ENCODE measurements around the gene KCNQ5. TPM values are rescaled to one million over a fixed set of nuclear protein-coding genes. Genes with fewer than 3 reads are reported as not detected.

Gene KCNQ5
- total RNA-seq, 1 experiment from 2014 or later: 0.84 TPM

DNA sequence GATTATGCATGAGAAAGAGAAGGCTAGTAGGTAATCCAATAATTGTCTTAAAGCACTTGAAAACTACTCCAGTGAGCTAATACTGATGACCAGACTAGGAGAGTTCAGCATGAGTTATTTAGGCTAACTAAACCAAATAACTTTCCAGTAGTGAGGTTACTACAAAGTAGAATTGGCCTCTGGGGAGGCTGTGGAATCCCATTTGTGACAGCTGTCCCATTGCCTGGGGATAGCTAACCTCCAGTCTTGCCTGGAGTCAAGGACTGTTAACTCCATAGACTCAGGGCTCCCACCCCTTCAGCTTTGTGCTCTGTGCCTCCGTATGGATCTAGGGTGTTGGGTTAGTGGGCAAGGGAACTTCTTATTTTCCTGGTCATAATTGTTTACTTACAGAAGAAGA is 51.0 kb downstream of the KCNQ5 start:
- no peak for DNase-seq (ENCODE audit: extremely low read depth, low read depth)

DNA sequence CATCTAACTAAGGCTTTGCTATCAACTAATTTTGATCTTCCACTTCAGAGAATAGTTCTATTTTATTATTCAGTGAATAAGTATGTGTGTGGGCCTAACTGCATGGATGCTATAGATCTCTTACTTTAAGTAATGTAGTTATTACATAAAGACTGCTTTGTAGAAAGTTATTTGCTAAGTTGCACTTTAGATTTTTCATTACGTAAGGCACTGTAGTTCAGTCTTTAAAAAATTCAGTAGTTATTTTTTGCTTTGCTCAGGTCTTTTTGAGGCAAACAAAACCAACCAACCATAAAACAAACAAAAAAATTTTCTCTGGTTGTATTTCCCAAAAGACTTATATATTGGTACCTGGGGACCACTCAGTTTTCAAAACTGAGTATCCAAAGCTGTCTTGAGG is 53.0 kb downstream of the KCNQ5 start:
- DNase-seq (ENCODE audit: extremely low read depth, low read depth): no peak

DNA sequence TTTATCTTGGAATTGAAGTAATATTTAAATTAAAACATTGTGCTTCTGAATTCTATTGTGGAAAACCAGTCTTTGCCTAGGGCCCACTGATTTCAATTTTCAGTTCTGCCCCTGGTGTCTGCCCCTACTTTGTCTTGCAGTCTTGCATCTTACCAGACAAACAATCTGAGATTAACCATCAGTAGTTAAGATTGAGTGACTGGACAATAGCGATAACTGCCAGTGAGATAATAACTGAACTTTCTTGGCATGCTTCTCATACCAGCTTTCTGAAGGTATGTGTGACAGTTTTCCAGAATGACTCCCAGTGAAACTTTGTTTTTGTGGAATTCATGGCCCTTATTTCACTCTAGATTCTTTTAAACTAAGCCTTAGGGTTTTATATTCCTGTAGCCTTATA is 53.5 kb downstream of the KCNQ5 start:
- DNase-seq (ENCODE audit: extremely low read depth, low read depth): no peak

DNA sequence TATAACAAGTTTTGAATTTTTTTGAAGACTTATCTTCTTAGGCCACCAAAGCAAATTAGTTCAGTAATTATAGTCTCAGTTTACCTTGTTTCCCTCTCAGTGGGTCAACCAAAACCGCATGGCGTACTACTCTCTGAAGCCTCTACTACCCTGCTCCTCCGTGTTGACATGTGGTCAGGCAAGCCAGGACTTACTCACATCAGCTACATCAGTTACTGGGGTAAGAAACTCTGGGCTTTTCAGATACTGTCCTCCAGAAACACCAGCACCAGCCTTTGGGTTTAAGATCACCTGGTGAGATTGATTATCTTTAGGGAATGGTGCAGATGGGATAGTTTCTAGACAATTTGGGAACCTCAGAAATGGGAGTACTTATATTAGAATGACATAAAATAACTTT is 55.1 kb downstream of the KCNQ5 start:
- DNase-seq (ENCODE audit: extremely low read depth, low read depth): no peak

DNA sequence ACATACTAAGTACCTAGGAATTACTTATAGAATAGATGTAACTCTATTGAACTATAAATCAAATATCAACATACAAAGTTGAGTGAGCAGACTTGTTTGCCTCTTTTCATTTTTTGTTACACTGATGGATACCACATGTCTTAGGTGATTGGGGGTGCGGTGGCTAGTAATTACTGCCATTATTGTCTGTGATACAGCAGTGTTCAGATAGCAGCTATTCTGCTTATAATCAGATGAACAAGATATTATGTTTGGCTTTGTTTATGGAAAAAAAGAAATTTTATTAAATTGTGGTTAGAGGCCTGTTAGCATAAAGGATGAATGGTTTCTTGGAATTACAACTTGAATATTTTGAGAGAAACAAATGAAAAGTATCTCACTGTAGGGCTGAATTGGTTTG is 55.9 kb downstream of the KCNQ5 start:
- no peak for DNase-seq (ENCODE audit: extremely low read depth, low read depth)

DNA sequence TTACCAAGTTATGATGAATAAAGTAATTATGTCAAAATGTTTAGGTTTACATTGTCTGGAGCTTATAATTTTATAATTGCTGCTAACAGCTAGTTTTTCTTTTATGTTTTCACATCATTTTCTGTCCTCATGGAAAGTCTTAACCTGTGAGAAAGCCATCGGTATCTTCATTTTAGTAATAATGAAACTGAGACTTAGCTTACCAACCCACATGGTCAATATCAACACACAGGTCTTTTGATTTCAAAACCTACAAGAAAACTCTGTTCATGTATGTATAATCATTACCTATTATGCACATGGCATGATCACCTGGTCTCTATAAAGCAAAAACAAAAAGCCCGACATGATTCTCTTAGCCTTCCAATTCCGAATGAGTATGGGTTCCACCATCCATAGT is 61.9 kb downstream of the KCNQ5 start:
- no peak for DNase-seq (ENCODE audit: extremely low read depth, low read depth)

DNA sequence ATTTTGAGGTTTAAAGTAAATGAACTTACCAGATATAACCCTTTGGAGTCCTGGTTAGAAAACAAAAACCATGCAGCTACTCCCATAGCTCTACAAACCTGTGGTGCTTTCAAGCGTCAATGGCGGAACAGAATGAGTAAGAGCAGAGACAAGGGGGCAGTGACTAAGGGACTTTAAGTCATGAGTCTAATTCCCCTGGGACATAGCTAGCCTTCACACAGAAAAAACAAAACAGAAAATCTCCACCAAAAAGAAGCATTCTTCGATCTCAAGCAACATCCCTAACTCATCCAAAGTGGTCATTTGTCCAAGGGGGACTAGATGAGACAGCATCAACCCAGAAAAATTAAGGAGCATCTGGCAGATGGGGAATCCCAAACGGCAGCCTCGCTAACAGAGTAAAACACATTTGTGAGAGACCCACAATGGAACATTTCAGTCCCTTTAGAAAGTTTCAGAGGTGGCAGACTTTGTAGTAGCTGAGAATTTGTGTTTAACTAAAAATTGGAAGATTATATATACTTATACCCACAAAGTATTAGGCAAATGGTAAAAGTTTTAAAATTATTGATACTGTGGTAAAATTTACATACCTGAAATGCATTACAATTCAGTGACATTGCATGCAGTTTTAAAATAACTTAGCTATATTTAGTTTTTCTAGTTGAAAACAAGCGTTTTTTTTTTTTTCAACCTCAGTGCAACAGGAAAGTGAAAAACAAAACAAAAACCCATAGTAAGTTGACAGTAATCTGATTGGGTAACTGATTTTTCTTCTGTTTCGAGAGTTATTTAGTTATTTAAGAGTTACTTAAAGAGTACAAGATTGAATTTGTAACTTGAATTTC is 67.5 kb downstream of the KCNQ5 start:
- DNase-seq (ENCODE audit: extremely low read depth, low read depth): no peak

DNA sequence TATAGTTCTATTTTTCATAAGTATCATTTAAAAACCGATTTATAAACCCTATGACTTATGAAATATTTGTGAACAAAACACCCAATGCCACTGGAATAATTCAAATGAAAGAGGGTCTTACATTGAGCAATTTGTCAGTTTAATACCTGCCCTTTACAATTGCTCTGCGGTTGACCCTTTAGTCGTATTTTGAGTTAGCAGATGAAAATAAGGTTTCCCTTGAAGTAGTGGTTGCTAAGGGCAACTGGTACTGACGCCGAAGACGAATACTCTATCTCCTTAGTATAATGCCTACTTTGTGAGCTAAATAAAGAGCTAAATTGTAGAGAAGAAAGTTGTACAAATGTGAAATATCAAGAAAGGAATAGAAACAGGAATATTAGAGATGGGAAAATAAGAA is 69.4 kb downstream of the KCNQ5 start:
- DNase-seq (ENCODE audit: extremely low read depth, low read depth): no peak

DNA sequence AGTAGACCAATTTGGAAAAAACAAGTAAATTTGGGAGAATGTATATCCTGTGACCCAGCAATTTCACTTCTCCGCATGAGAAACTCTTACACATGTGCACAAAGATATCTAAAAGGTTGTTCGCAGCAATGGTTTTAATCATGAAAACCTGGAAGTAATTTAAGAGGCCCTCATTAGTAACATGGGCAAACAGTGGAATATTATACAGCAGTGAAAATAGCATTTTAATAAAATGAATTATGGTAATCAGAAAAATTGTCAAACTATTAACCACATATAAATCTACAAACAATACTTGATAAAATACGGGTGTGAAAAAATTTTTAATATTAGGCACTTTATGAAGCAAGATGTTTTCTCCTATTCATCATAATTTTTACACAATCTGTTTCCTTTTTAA is 74.2 kb downstream of the KCNQ5 start:
- no peak for DNase-seq (ENCODE audit: extremely low read depth, low read depth)

DNA sequence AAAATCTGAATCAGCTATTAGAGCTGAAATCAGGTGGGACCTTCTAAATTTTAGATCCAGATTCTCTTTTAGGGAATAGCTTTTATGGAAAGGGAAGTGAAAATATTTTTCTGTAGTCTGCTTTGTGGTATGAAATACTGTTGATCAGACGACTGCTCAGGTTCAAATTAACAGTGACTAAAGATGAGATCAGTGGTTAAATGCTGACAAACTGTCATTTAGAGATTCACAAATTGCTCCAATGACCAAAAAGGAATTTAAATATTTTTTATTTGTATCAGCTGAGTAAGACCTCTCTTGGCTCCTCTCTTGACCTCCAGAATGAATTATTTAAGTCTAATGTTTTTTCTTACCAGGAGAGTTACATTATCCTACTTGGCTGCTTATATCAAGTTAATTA is 77.3 kb downstream of the KCNQ5 start:
- DNase-seq (ENCODE audit: extremely low read depth, low read depth): no peak

DNA sequence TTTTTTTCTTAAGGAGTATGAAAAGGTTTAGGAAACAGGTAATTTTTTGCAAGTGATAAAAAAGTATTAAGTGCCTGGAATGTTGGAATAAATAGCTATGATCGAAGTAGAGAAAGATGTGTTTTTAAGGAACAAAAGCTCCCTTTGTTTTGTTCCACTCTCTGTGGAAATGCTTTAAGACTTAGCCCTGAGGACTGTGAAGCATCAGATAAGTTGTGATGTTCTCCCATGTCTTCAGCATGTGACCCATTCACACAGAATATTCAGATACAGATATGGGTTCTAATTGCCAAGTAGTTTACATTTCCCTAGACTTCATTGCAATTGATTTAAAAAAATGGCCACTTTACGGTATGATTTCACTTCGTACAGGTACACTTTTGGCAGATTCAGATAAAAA is 80.6 kb downstream of the KCNQ5 start:
- no peak for DNase-seq (ENCODE audit: extremely low read depth, low read depth)

DNA sequence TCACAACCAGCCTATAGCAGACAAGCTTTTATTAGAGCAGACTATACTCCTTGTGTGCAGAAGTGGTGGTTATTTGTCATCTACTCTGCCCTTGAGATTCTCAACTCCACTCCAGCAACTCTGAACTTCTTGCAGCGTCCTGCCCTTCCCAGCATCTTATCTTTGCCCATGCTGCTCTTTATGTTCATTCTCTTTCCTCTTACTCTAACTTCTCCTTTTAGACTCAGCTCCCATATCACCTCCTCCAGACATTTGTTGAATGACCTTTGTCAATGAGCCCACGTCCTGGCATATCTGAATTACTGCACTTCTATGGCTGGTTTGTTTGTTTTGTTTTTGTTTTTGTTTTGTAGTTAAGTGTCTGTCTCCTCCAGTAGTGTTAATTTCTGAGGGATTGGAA is 81.2 kb downstream of the KCNQ5 start:
- no peak for DNase-seq (ENCODE audit: extremely low read depth, low read depth)

DNA sequence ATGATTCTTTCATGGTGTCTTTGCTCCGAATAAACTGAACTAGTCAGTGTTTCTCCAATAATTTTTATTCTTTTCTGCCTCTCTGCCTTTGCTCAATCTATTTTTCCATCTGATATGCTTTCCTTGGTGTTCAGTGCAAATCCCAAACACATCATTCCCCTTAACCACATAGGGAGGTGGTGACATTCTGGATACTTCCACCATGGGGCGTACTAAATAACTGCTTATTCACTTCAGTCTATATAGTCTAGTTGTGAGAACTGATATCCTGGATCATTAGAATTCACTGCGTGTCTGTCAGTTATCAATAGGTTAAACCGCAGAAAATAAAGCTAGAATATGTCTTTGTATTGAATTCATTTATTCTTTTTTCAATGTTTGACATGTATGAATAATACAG is 83.1 kb downstream of the KCNQ5 start:
- no peak for DNase-seq (ENCODE audit: extremely low read depth, low read depth)

DNA sequence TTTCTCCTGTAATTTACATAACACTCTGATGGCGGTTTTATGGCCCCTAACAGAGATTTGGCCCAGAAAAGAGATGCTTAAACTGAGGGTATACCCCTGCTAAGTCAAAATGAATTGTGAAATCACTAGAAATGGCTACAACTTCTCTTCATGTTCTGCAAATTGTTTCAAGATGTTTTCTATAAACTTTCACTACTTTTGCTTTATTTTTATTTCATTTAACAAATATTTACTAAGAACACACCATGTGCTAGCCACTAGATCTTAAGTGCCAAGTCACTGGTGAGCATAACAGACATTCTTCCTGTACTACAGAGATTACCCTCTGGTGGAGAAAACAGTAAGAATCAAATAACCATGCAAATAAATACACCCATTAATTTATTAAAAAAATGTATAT is 87.6 kb downstream of the KCNQ5 start:
- DNase-seq (ENCODE audit: extremely low read depth, low read depth): no peak

DNA sequence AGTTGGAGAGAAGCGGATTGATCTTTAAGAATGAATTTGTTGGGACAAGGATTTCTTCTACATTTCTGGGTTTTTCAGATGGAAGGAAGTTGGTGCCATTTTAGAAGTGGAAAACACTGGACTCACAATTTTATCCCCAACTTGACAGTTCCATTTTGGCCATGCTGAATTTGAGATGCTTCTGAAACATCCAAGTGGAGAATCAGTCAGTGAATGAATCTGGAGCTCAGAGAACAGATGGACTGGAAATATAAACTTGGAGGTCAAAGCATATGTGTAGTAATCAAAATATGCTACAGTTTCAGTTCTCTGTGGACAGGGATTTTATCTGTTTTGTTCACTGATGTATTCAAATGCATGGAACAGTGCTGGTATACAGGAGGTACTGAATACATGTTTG is 89.9 kb downstream of the KCNQ5 start:
- DNase-seq (ENCODE audit: extremely low read depth, low read depth): no peak

DNA sequence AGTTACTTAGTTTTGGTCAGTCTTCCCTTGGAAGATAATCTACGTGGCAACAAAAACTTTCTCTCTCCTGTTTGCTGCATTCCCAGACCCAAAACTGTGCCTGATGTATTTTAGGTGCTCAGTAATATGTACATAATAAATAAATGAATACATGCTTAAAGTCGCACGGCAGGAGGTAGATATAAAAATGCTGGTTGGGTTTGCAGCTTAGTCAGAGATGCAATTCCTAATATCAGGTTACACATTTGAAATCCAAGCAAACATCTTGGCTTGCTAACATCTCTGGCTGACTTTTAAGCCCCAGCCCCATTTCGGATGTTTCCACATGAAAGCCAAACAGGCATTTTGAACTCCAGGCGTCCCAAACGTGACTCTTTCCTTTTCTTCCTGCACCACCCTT is 91.0 kb downstream of the KCNQ5 start:
- no peak for DNase-seq (ENCODE audit: extremely low read depth, low read depth)

DNA sequence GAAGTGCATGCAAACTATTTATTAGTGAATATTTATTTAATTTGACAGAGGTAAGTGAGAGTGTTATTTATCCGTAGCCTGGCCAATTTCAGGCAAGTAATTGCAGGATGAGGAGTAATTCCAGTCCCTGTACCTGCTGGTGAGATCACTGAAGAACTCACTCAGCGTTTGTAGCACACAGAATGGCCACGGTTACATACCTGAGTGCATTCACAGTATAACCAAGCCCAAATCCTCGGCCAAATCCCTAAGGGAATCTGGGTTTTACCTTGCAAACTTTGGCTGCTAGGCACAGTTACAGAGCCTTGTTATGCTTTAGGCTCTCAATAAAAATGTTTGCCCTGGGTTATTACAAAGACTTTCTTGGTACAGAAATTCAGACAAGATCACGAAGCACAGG is 93.3 kb downstream of the KCNQ5 start:
- DNase-seq (ENCODE audit: extremely low read depth, low read depth): no peak

DNA sequence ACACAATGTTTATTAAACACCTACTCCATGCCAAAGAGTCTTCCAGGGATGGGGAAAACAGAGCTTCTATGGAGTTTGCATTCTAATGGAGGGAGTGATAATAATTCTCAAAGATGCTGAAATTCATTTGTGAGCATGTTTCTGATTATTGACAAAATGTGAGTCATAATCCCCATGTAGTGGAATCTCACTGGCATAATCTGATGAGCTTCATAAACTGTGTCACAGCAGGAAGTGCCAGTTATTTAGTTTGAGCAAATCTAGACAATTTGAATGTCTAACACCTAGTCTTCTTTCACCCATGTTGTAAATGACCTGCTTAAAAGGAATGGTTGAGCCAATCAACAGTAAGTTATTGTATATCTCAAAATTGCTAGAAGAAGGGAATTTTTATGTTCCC is 95.1 kb downstream of the KCNQ5 start:
- DNase-seq (ENCODE audit: extremely low read depth, low read depth): no peak

DNA sequence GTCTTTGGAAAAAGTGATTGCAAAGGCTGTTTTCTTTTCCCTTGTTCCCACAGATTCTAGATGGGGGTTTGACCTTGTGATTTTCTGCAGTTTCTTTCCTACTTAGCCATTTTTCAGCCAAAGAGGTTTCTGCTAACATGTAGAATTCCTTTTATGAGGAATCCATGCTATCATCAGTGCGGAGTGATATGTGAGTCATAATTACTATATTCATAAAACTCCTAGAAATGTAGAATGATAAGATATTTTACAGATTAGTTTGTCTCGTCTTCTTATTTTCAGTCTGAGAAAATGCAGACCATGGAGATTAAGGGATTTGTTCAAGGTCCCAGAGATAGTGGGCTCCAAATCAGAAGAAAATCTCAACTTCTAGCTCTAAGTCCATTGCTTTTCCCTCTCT is 98.6 kb downstream of the KCNQ5 start:
- DNase-seq (ENCODE audit: extremely low read depth, low read depth): no peak

DNA sequence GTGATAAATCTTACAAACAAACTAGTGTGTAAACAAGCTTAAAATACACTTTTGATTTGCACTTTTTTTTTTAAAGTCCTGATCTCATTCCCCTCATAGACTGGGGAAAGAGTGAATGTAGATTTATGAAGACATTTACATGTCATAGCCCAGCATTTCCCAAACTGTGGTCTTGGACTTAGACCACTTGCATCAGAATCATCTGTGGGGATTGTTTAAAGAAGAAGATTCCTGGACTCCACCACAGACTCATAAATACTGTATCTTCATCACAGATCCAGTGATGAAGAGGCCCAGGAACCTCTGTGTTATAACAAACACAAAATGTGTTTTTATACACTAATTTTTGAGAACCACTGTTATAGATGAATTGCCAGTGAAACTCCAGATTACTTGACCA is 99.5 kb downstream of the KCNQ5 start:
- no peak for DNase-seq (ENCODE audit: extremely low read depth, low read depth)

DNA sequence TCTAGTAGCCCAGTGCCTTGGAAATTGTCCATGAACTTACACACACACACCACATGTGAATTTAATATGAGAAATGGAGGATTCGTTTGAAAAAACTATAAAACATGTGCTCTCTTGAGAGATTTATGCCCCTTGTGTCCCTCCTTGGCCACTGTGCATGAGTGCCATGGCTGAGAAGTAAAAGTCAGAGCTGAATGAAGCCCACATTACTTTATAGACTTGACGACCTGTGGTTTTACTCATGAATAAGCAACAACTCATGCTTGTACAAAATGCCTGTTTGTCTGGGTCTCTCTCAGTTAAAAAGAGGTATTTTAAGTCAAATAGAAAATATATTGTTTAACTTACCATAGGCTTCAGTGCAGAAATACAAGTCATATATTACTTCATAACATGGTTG is 102.7 kb downstream of the KCNQ5 start:
- no peak for DNase-seq (ENCODE audit: extremely low read depth, low read depth)

DNA sequence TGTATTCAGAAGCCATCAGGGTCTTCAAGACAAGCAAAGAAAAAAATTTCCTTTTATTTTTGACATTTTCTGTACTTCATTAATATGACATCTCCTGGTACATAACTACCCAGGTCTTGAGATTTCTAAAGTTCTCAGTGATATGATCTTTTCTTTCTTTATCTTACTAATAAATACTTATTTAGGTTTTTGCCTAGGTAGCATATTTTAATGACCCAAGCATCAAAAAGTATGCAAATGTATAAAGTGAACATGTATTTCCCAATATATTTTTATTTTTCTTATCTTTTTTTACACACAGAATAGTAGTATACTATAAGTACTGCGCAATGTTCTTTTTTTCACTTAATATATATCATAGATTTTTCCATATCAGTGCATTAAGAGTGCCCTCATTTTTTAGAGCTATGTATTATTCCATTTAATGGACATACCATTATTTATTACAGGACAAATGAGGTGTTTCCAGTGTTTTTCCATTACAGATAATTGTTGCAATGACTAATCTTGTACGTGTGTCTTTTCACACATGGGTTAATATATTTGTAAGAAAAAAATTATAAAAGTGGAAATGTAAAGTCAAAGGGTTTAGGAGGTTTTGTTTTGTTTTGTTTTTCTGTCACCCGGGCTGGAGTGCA is 107.0 kb downstream of the KCNQ5 start:
- DNase-seq (ENCODE audit: extremely low read depth, low read depth): no peak

DNA sequence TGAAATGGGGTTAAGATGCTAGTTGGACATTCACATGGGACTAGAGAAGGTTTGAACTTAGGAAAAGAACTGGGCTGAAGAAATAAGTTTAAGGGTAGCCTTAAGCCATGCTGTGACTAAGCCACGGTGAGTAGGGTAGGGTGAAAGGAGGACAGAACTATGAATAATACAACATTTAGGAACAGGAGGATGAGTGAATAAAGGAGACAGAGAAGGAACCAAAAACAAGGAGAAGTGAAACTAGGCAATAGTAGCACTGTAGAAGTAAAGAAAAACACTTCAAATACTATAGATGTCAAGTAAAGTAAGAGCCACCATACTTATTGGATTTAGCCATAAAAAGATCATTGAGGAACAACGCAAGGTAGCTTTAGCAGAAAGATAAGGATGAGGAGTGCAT is 111.2 kb downstream of the KCNQ5 start:
- no peak for DNase-seq (ENCODE audit: extremely low read depth, low read depth)
